GM18873 (cell line): ENCODE results near the gene SLC35F4.
"Not testable (repeated sequence)": the region's sequence is repeated elsewhere in the genome, so short reads cannot be mapped to it uniquely, and the experiment has no call there.

Experiments
- ATAC-seq: cut with Tn5 transposase; IDR thresholded peaks from one replicate; pipeline ENCODE4 v1.9.1; 2021; ENCODE audit warnings: mild to moderate bottlenecking, moderate library complexity, moderate number of reproducible peaks; ENCODE audit not compliant: unreplicated experiment, low FRiP score

Gene SLC35F4

DNA sequence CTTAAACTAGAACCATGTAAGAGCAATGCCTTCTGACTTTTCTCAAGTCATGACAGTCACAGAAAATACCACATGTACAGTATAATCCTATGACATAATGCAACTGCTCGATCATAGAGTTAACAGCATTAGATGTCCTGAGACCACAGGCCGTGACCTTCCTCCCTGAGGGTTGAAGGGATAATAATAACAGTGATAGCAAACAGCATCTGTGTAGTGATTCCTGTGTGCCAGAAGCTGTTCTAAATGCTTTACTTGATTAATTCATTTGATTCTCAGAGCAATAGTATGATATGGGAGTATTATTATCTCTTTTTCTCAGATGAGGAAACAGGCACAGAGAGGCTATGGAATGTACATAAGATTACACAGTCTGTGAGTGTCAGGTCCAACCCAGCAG, 53.2 kb downstream of the SLC35F4 start:
- ATAC-seq: no peak

DNA sequence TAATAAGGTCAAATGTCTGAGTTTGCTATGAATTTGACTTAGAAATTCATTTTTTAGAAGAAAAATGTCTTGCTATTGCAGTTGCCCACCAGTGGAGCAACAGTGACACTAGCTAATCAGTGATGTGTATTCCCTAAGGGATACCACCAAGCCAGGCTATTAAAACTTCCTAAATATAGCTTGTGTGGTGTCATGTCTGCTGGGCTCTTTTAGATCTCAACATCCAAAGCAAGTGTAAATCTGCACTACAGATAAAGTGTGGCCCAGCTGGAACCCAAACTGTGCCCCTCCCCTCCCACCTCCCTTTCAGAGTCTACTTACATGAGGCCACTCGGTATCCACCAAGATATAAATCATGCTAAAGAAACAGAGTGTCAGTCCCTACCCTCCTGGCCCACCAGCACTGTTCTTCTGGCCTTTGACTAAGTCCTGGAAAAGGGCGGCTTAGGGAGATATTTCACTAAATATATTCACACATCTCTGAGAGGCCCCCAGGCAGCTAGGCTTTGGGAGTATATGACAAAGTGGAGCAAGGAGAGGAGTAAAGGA, 53.8 kb downstream of the SLC35F4 start:
- ATAC-seq: no peak

DNA sequence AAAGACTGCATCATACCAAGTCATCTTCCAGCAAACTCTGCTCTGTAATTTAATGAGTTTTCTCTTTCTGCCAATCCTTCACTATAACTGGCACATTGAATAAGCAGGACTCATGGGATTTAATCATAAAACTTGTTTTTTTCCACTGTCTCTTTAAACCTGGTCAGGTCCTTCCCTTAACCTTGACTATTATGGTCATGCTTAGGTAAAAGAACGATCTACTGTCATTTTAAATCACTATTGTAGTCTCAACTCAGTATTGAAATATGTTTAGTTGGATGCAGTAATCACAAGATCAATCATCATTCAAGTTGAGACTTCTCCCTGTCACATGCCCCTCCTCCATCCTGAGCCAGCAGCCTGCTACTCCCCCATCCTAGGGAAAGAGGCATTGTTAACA, 56.1 kb downstream of the SLC35F4 start:
- ATAC-seq: no peak

DNA sequence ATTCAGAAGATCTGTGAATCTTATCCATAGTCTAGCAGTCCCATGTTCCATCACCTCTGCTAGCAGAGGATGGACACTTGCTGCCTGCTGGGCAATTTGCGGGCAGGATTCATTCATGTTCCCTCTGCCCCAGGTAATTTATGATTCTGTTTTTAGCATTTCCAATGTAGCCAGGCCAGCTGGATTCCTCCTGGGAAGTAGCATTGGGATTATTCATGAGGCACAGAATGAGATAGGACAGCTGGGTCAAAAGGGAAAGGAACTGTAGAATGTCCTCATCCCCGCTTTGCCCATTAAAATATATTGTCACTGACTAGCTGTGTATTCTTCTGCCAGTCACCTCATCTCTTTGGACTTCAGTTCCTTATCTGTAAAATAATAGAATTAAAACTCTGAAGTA, 68.7 kb downstream of the SLC35F4 start:
- ATAC-seq: no peak

DNA sequence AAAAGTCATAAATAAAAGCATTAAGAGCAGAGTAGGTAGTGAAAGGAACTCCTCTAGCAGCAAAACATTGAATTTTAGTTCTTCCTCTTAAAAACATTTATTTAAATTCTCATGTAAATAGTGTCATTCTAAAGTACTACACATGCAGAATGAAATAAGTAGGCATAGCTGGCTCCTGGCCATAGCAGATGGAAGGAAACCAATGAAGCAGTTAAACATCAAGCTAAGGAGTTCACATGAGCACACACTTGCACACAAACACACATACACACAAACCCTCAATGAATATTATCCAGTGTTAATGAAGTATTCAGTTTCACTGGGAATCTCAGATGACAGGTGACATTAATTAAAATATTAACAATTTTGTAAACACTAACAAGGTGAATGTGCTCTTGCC, 69.3 kb downstream of the SLC35F4 start:
- no peak for ATAC-seq

DNA sequence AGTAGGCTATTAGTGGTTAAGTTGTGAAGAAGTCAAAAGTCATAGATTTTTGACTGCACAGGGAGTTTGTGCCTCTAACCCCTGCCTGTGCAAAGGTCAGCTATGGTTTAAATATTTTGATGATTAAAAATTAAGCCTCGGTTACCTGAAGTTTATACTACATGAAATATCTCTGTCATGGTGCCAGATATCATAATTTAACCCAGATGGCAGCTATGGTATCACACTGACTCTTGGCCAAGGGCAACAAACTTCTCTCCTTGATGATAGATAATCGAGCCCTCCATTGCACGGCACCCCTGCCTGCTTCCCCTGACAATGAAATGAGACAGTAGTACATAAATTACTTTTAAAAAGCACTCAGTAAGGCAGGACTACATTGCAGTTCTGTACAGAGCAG, 80.8 kb downstream of the SLC35F4 start:
- no peak for ATAC-seq

DNA sequence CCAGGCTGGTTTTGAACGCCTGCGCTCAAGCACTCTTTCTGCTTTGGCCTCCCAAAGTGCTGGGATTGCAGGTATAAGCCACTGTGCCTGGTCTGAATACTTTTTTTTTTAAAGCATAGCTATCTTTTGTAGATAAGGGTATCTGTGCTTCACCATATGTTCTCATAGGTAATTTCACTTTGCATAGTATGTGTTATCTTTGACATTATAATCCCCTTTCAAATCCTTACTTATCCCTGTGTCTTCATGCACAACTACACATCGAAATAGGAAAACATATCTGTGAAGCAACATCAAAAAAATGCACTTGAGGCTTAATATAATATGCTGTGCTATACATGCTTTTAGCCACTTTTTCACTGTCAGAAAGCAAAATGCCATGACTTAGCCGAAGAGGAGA, 94.1 kb downstream of the SLC35F4 start:
- no peak for ATAC-seq

DNA sequence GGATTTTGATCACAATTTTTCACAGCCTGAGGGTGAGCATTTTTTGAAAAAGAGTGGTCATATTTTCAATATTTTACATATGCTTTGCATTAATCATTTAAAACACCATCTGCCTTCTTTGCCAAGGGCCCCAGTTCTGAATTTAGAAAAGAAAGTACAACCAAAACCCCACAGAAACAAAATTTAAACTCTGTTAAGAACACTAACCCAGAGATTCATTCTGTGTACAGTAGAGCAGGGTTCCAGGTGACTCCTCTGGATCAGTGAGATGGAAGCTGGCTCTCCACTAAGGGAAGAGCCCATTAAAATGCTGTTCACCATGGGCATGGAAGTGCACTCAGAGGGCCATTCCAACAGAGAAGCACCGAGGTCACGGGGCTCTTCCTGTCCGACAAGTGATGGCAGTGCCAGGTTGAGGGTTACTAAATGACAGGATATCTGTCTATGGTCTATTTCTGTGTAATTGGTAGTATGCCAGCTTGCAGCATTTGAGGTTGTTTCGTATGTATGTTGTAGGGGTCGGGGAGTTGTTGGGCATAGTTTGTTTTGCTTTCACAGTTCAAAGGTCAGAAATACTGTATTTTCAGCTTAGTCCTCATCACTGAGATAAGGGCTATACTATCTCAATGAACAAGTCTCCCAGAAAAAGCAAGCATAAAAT, 95.9 kb downstream of the SLC35F4 start:
- no peak for ATAC-seq

DNA sequence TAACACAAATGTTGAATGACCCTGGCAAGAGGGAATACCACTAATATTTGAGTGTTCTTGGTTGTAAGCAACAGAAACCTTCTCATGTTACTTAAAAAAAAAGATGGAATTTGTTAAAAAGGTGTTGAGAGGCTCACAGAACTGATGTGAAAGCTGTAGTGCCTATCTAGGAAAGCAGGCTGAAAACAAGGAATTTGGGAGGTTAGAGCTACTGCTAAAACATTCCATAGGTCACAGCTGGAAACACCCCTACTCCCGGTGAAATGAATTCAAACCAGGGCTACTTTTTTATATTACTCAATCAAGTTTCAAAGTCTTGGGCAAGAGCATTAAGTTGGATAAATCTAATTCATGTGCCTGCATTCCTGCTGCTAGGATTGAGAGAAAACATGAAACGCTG, 104.1 kb downstream of the SLC35F4 start:
- ATAC-seq: no peak

DNA sequence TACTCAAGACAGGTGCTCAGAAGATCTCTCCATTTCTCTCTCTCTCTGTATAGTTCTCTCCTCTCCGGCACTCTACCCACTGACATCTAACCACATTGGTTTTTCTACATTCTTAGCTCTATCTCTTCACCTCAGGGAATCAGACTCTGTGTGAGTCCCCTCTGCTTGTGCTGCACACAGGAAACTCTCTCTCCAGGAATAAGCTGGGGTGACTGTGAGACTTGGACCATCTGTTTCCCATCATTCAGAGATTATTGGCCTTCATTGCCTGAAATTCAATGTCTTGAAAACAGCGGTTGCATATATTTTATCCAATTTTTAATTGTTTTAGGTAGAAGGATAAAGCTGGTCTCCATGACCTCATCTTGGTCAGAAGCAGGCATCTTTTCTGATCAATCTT, 105.0 kb downstream of the SLC35F4 start:
- no peak for ATAC-seq

DNA sequence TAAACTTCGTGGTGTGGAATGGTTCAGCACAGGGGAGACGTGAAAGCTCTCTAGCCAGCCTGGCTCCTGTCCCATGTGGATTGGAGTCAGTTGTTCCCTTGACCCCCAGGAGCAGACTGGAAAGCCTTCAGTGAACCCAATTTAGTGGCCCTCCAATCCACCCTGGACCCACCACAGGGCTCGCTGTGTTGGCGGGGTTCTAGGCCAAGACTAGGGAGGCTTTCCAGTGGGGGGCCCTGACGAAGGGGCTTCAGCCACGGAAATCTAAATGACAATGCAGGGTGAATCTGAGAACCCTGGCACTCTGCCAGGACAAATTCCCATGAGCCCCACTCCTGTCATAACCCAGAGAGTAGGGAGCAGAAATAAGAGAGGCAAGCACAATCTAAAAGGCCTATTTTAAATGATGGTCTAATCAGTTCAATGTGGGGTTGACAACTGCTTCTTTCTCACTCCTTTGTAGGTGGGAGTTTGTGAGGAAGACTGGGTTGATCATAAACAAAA, 110.8 kb downstream of the SLC35F4 start:
- ATAC-seq: no peak

DNA sequence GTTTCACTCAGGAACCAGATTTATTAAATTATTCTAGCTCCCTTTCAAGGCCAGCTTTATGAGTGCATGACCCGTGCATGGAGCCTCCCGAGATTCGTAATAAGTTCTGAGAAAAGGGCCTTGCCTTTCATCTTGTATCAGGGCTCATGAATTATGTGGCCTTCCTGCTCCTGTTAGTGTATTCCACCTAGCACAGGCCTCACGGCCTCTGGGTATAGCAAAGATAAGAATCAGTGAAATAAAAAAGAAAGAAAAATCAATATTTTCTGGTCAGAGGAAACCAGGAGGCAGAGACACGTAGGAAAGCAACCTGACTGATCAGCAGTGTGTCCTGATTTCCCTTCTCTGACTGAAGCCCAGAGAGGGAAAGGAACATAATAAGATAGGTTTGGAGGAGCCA, 111.4 kb downstream of the SLC35F4 start:
- ATAC-seq: no peak

DNA sequence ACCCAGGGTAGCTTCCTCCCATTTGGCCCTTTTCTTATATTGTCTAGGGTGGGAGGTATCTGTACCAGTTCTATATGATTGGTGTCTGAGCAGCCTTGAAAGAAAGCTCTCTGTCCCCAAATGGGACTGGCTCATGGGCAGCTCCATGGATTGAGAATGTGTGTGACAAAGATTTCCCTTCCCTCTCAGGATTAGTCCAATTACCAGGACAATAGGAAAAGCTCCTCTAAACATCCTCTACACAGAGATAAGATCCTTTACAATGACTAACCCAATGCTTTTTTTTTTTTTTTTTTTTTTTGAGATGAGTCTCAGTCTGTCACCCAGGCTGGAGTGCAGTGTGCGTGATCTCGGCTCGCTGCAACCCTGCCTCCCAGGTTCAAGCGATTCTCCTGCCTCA, 112.1 kb downstream of the SLC35F4 start:
- no peak for ATAC-seq

DNA sequence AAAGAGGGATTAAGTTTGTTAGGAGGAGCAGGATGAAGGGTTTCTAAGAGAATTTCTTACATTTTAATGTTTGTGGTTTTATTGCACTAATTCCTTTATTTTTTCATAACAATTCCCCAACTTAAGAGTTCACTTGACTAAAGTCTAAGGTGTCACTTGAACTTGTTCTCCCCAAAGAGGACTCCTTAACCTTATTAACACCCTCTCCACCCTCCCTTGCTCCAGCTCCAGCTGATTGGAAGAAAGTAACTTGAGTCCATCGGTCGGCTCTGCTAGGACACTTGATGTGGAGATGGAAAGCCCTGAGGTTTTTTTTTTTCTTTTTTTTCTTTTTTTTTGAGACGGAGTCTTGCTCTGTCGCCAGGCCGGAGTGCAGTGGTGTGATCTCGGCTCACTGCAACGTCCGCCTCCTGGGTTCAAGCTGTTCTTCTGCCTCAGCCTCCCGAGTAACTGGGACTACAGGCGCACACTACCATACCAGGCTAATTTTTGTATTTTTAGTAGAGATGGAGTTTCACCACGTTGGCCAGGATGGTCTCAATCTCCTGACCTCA, 113.7 kb downstream of the SLC35F4 start:
- not testable (repeated sequence) for ATAC-seq

DNA sequence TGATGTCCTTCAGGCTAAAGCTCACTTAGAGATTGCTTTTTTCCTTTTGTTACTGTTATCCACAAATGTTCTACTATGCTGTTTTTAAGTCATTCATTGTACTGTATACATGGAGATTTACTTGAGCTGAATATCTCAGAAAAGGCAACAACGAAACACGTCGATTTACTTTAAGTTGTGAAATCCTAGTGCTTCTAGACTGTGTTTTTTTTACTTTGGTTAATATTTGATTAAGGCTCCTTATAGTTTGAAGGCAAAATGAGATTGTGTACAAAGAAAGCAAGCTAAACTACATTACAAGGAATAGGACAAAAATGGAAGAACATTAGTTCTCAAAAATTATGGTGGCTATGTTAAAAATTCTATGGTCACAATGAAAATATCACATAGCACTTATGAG, 114.5 kb downstream of the SLC35F4 start:
- no peak for ATAC-seq

DNA sequence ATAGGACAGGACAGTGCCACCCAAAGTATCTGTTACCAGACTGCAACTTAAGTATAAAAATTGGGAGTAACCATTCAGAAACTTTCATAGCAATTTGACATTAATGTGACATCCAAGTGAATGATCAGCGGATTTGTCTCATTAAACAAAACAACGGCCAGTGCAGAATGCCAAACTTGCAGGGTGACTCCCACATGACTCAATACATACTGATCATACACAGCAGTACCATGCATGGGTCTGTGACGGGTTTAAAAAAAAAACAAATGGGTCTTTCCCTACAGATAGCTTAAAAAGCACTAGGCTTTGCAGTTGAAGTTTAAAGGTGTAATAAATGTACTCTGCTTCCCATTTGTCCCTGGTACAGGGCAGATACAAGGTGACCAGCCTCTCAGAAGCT, 116.6 kb downstream of the SLC35F4 start:
- ATAC-seq: no peak

DNA sequence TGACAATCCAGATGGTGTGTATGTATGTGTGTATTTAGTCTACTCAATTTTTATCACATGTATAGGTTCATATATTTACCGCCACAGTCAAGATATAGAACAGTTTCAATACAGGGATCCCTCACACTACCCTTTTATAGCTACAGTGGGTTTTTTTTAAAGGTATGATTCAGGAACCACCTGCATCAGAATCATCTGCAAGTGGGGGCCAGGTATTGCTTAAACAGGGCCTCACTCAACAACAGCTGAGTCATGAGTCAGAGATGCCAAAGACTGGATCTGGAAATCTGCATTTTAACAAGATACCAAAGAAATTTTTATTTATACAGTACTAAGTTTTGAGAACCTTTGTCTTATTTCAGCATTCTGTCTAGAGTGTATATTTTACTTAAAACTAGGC, 117.6 kb downstream of the SLC35F4 start:
- ATAC-seq: no peak

DNA sequence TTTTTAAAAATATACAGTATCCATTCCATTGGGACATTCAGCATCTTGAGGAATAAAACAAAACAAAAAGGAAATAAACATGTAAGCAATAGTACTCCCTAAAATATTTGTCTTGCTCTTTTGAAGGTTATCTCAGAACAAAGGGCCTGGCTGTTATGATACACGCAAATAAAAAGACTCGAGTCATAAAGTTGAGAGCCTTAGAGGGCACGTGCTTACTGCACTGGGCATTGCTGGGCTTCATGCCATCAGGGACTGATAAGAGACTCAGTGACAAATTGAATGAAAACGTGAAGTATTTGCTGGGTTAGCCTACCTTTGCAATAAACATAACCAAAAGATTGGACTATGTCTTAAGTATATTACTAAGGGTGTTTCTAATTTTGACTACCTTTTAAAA, 118.9 kb downstream of the SLC35F4 start:
- no peak for ATAC-seq

DNA sequence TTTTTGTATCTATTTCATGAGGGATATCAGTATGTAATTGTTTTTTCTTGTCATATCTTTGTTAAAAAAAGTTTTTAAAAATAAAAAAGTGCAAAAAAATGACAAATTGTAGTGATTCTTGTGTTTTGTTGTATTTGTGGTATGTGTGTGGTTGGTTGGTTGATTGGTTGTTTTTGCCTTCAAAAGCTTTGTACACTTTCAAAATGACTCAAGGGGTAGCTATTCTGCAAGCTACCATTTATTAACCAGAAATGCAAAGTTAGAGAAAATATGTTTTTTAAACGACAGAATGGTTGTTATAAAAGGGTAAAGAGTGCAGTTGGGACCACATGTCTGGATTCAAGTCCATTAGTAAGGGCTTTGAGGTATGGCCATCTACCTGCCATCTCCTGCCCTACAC, 119.3 kb downstream of the SLC35F4 start:
- no peak for ATAC-seq

DNA sequence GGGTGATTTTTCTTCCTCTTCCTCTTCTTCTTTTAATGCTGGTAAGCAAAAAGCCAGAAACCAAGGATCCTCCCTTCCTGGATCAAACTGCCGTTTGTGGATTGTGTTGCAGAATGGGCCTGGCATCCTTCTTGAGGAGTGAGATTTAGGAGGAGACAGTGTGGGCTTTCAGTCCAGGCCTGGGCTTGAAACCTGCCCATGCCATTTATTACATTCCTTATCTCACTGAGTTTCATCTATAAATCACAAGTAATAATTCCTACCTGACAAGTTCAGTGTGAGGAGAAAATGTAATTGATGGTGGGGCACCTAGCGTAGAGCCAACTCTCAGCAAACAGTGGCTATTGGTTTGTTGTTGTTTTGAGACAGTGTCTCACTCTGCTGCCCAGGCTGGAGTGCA, 126.4 kb downstream of the SLC35F4 start:
- no peak for ATAC-seq

DNA sequence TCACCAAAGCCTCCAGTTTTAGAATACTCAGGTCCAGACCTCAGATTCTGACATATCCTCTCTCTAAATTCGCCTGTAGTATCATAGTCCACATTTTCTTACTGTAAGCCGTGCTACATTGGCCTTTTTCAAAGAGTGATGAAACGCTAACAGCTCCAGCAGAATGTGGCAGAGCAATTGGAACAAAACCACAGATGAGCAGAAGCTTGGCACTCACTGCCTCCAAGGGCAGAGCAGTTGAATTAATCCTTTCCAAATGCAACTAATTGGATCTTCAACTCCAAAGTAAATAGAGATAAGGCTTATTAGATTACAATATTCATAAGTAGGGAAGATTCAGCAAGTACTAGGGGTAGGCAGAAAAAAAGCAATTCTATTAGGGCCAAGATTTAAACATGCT, 128.3 kb downstream of the SLC35F4 start:
- no peak for ATAC-seq

DNA sequence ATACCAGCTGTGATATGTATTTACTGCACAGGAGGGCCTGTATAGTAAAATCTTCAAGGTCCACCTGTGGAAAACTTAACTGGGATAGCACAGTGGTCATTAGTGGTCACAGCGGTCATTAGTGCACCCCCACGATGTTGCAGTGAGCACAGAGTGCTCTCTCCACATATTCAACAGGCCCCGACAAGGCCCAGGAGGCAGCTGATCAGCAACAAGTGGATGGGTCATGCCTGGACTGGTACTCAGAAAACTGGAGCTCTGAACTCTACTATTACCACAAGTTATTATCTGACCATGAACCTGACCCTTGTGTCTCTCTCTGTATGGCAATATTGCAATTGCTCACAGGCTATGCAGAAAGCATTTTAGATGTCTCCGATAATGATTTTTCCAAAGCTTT, 129.5 kb downstream of the SLC35F4 start:
- ATAC-seq: no peak
